Measurements from ENCODE around the gene RALBP1. TPM values are rescaled to one million over a fixed set of nuclear protein-coding genes. Genes with fewer than 3 reads are reported as not detected.
"Not testable (repeated sequence)": the region's sequence is repeated elsewhere in the genome, so short reads cannot be mapped to it uniquely, and the experiment has no call there.

Gene RALBP1
- total RNA-seq, 3 donors from 2014 or later, result 51.1 to 80.3 (median 51.1) TPM

DNA sequence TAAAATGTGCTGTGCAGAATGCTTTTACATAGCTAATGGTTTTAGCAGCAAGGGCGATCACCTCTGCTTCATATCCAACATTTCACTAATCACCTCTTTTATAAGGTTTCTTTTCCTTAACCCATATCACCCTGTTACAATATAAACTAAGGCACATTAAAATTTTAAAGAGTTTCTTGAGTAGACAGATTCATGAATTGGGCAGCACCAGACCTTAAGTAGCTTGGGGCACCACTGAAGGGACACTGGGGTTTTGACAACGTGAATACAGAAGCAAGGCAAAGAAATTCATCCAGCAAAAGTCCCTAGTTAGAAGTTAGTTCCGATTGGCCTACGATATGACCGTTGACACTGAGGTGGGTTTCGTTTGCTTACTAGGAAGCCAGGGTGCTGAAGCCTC is 44.0 kb upstream of the RALBP1 start:
- intact Hi-C loops (cut with DNase I, micrococcal nuclease), result no loop called here
- TF ChIP-seq, protein P1, sequence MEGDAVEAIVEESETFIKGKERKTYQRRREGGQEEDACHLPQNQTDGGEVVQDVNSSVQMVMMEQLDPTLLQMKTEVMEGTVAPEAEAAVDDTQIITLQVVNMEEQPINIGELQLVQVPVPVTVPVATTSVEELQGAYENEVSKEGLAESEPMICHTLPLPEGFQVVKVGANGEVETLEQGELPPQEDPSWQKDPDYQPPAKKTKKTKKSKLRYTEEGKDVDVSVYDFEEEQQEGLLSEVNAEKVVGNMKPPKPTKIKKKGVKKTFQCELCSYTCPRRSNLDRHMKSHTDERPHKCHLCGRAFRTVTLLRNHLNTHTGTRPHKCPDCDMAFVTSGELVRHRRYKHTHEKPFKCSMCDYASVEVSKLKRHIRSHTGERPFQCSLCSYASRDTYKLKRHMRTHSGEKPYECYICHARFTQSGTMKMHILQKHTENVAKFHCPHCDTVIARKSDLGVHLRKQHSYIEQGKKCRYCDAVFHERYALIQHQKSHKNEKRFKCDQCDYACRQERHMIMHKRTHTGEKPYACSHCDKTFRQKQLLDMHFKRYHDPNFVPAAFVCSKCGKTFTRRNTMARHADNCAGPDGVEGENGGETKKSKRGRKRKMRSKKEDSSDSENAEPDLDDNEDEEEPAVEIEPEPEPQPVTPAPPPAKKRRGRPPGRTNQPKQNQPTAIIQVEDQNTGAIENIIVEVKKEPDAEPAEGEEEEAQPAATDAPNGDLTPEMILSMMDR (IDR thresholded peaks at IDR 0.05), result no peak

DNA sequence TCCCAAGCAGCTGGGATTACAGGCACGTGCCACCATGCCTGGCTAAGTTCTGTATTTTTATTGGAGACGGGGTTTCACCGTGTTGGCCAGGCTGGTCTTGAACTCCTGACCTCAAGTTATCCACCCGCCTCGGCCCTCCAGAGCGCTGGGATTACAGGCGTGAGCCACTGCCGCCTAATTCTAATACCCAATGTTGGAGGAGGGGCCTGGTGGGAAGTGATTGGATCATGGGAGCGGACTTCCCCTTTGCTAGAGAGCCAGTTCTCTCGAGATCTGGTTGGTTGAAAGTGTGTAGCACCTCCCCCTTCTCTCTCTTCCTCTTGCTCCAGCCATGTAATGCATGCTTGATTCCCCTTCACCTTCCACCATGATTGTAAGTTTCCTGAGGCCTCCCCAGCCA is 42.2 kb upstream of the RALBP1 start:
- DNase-seq; H3K4me3 ChIP-seq; H3K36me3 ChIP-seq (ENCODE audit: low read depth); H3K4me1 ChIP-seq (ENCODE audit: low read depth); ATAC-seq; intact Hi-C loops (cut with DNase I, micrococcal nuclease); H3K9me3 ChIP-seq: not testable (repeated sequence)

More for the DNA sequence above, 44.0 kb upstream of the RALBP1 start:
- H3K4me1 ChIP-seq (ENCODE audit: low read depth), result no peaks in the 10 kb centered on the region
- no peak overlapping the region for H3K4me3 ChIP-seq
- DNase-seq (no peak), ATAC-seq (no peak)
- H3K36me3 ChIP-seq (ENCODE audit: low read depth), result no peaks in the 10 kb centered on the region
- H3K9me3 ChIP-seq, result no peaks in the 10 kb centered on the region

DNA sequence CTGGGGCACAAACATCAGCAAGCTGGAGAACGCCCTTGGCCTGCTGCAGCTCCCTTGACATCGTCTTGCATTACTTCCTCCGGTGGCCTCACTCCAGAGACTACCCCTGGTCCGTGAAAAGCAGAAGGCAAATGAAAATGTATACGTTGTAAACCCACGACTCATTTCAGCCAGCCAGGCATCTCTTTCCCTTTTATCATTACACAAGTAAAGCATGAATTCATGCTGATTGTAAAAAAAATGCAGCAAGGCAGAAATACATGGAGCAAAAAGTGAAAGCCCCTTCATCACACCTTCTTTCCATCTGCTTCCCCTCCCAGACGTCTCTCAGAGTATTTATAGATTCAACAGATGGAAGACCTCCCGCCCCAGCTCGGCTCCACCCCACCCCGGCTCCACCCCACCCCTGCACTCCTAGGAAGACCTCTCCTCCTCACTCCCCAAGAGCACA is 41.6 kb upstream of the RALBP1 start:
- H3K9me3 ChIP-seq, result no peaks in the 10 kb centered on the region
- no peak for DNase-seq
- no peak overlapping the region for H3K4me3 ChIP-seq
- no peaks in the 10 kb centered on the region for H3K4me1 ChIP-seq (ENCODE audit: low read depth)
- intact Hi-C loops (cut with DNase I, micrococcal nuclease), result no loop called here
- TF ChIP-seq, protein P1 (IDR thresholded peaks at IDR 0.05), result no peak
- ATAC-seq, result no peak
- H3K36me3 ChIP-seq (ENCODE audit: low read depth), result no peaks in the 10 kb centered on the region

DNA sequence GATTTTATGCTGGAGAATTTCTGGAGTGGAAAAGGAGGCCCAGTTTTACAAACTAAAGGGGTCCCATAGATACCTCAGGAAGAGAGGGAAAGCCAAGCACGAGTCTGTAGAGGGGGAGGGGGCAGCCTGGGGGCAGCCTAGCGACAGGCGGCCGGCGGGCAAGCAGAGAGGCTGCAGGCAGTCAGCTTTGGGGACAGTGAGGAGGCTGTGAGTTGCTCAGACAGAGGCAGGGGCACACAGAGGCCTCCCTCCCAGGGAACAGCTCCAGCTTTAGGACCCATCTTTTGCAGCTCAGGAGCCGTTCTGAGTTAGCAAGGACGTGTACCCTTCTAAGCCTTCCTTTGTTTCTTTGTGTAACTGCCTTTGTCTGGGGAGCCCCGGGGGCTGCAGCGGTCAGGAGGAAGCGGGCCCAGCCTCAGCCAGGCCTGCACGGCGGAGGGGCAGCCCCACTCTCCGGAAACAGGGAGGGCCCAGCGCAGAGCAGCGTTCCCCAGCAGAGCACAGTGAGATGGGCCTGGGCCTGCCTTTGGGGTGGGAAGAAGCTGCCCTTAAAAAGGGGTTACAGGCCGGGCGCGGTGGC is 41.1 kb upstream of the RALBP1 start:
- H3K36me3 ChIP-seq (ENCODE audit: low read depth), result no peaks in the 10 kb centered on the region
- TF ChIP-seq, protein P1 (IDR thresholded peaks at IDR 0.05), result no peak
- no peaks in the 10 kb centered on the region for H3K4me1 ChIP-seq (ENCODE audit: low read depth)
- DNase-seq (no peak), ATAC-seq (no peak)
- H3K9me3 ChIP-seq, result no peaks in the 10 kb centered on the region
- no peak overlapping the region for H3K4me3 ChIP-seq
- intact Hi-C loops (cut with DNase I, micrococcal nuclease), result no loop called here

DNA sequence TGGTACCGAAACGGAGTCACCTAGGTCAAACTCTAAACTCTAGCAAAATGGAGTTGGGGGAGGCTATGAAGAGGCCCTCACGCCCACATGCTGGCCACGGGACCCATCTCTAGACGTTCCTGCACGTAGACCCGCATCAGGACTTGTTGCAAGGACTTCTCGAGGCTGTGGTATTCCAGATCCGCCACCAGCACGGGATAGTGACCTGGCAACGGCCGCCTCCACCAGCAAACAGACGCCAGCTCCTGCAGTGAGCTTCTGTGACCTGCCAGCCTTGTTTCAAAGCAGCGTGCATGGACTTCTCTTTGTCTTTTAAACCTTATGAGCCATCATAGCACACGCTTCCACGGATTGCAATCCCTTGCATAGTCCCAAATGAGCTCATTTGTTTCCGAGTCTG is 40.3 kb upstream of the RALBP1 start:
- ATAC-seq, result no peak

DNA sequence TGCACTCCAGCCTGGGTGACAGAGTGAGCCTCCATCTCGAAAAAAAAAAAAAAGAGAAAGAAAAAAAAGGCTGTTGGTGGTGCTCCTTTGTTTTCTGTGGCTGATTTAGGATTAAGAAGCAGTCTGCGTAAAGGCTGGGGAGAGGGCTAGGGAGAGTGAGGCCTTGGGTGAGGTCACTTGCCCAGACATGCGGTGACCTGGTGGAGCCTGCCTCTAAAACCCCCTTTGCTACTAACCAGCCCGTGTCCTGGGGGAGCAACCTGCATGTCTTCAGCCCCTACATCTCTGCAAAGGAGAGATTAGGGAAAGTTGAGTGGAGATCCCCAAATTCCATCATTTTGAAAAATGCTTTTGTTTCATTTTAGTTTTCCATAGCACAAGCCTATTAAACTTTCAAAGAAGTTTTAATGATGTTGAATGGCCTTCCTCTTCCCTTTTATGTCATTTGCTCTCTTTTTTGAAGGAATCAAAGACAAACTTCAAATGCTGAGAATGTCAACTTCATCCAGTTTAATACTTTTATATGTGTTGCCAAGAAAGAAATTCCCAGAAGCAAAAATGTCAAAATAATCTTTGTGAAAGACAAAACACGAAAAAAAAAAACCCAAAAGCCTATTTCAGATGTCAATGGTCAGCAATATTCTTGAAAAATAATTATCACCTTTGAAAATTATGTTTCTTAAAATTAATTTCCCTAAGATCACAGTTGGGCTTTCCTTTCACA is 38.9 kb upstream of the RALBP1 start:
- intact Hi-C loops (cut with DNase I, micrococcal nuclease), result no loop called here
- no peaks in the 10 kb centered on the region for H3K36me3 ChIP-seq (ENCODE audit: low read depth)
- DNase-seq (no peak), ATAC-seq (no peak)
- H3K4me1 ChIP-seq (ENCODE audit: low read depth), result no peaks in the 10 kb centered on the region
- TF ChIP-seq, protein P1 (IDR thresholded peaks at IDR 0.05), result no peak
- H3K9me3 ChIP-seq, result no peaks in the 10 kb centered on the region
- no peak overlapping the region for H3K4me3 ChIP-seq

More for the DNA sequence above, 40.3 kb upstream of the RALBP1 start:
- Histone ChIP-seq H3K36me3 (ENCODE audit: low read depth) (no peaks in the 10 kb centered on the region), H3K4me1 (ENCODE audit: low read depth) (no peaks in the 10 kb centered on the region), H3K9me3 (no peaks in the 10 kb centered on the region), H3K4me3 (no peak overlapping the region)
- TF ChIP-seq, protein P1 (IDR thresholded peaks at IDR 0.05), result no peak
- intact Hi-C loops (cut with DNase I, micrococcal nuclease), result no loop called here
- no peak for DNase-seq

Data from mucosa of descending colon (tissue), 3 donors.